ENCODE results near the gene ZNF30.
A peak's percentile ranks its signal among the peaks of the same experiment; 100 is the strongest.
"Not testable (repeated sequence)": the region's sequence is repeated elsewhere in the genome, so short reads cannot be mapped to it uniquely, and the experiment has no call there.

The ZNF30 gene

DNA sequence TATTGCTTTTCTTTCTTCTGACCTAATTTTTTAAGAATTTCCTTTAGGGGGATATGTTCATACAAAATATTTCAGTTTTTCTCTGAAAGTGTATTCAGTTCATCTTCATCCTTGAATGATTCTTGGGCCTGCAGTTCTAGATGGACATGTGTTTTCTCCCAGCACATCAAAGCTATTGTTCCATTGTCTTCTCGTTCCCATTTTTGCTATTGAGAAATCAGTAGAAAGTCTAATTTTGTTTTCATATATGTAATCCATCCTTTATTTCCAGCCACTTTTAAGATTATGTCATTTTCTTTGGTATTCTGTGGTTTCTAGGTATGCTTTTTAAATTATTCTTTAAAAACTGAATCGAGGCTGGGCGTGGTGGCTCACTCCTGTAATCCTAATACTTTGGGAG, 57.6 kb downstream of the ZNF30 start:
- Histone ChIP-seq H3K4me1 (ENCODE audit: control insufficient read depth in 5 of 5, insufficient read depth in 5 of 5, low read length in 5 of 5) (peaks cover 1 to 16% (median 11%) of the 10 kb centered on the region in 5 donors), H3K9ac (ENCODE audit: low read length in 5 of 5) (peak overlapping the region in 1 of 5 donors; percentile 17), H3K27me3 (ENCODE audit: control insufficient read depth in 5 of 5, insufficient read depth in 4 of 5, low read length in 5 of 5) (no peaks in the 10 kb centered on the region), H3K9me3 (ENCODE audit: control insufficient read depth in 5 of 5, low read length in 5 of 5) (no peaks in the 10 kb centered on the region), H3K27ac (ENCODE audit: low read depth, low read length) (no peak overlapping the region), H3K36me3 (ENCODE audit: control insufficient read depth in 5 of 5, insufficient read depth in 5 of 5, low read length in 5 of 5) (no peaks in the 10 kb centered on the region), H3K4me3 (ENCODE audit: low read depth in 1 of 5, low read length in 5 of 5) (no peak overlapping the region)

DNA sequence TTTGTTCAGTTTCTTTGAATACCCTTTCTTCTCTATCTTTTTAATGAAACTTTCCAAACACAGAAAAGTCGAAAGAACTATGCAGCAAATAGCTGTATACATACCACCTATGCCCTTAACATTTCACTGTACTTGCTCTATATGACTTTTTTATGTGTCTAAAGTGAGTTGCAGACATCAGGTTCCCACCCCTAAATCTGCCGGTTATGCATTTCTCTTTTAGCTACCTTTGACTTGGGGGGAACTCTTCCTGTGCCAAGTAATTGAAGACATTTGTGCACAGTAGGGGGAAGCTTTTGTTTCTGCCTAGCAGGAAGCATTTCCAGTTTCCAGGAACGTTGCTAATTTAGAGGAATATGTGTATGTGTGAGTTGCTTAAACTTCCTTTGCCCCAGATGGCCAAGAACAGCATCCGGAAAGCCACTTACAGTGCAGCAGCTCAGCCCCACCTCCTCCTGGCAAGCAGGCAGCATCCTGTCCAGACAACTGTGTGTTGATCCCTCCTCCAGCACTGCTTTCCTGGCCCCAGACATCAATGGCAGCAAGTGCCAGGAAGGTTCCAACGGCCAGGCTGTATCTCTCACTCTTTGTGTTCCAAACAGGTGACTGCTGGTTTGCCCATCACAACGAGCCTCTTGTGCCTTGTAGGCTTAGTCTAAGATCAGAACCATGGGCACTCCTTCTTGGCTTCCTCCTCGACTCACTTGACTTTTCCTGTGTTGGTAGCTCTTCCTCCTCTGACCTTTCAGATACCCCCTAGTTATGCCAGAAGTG, 58.7 kb downstream of the ZNF30 start:
- peaks cover 1 to 16% (median 11%) of the 10 kb centered on the region in 5 donors for H3K4me1 ChIP-seq (ENCODE audit: control insufficient read depth in 5 of 5, insufficient read depth in 5 of 5, low read length in 5 of 5)
- H3K27ac ChIP-seq (ENCODE audit: low read depth, low read length), result peak overlapping the region; percentile 73
- H3K9me3 ChIP-seq (ENCODE audit: control insufficient read depth in 5 of 5, low read length in 5 of 5), result no peaks in the 10 kb centered on the region
- H3K4me3 ChIP-seq (ENCODE audit: low read depth in 1 of 5, low read length in 5 of 5), result peak overlapping the region in 4 of 5 donors; percentile 6 to 28 (median 16)
- H3K27me3 ChIP-seq (ENCODE audit: control insufficient read depth in 5 of 5, insufficient read depth in 4 of 5, low read length in 5 of 5), result no peaks in the 10 kb centered on the region
- H3K36me3 ChIP-seq (ENCODE audit: control insufficient read depth in 5 of 5, insufficient read depth in 5 of 5, low read length in 5 of 5), result no peaks in the 10 kb centered on the region
- H3K9ac ChIP-seq (ENCODE audit: low read length in 5 of 5), result peak overlapping the region in 1 of 5 donors; percentile 49

DNA sequence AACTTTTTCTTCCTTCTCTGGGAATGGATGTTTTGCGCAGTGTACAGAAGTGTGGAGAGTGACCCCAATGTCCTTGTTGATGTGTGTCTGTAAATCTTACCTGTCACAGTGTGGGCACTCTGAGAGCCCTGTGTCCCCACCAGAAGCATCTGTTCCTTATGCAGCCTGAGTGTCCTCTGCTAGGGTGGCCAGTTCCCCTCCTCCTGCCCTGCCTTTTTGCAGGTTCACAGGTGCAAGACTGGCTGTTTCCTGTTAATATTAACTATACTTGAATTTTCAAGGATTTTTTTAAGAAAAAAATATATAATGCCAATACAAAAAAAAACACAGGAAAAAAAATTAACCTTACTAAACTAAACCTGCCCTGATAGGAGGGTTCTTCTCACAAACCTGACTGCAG, 61.4 kb downstream of the ZNF30 start:
- Histone ChIP-seq H3K4me3 (ENCODE audit: low read depth in 1 of 5, low read length in 5 of 5) (no peak overlapping the region), H3K4me1 (ENCODE audit: control insufficient read depth in 5 of 5, insufficient read depth in 5 of 5, low read length in 5 of 5) (peaks cover 1 to 16% (median 11%) of the 10 kb centered on the region in 5 donors), H3K27me3 (ENCODE audit: control insufficient read depth in 5 of 5, insufficient read depth in 4 of 5, low read length in 5 of 5) (no peaks in the 10 kb centered on the region), H3K36me3 (ENCODE audit: control insufficient read depth in 5 of 5, insufficient read depth in 5 of 5, low read length in 5 of 5) (no peaks in the 10 kb centered on the region), H3K27ac (ENCODE audit: low read depth, low read length) (no peak overlapping the region), H3K9ac (ENCODE audit: low read length in 5 of 5) (no peak overlapping the region), H3K9me3 (ENCODE audit: control insufficient read depth in 5 of 5, low read length in 5 of 5) (no peaks in the 10 kb centered on the region)

DNA sequence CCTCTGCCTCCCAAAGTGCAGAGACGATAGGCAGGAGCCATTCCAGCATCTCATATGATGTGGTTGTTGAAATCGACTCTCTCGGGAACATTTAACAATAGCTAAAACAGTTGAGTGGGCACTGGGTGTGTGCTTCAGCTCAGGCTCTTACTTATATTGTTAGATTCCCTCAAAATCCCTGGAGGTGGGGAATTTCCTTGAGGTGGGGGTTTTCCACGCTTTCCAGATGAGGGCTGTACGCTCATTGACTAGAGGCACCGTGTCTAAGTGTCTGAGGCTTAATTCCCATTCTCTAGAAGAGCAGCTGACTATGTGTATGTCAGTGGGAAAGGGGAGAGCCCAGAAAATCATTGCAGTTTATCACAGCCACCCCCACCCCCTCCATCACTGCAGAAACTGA, 62.6 kb downstream of the ZNF30 start:
- peaks cover 1 to 19% (median 14%) of the 10 kb centered on the region in 5 donors for H3K4me1 ChIP-seq (ENCODE audit: control insufficient read depth in 5 of 5, insufficient read depth in 5 of 5, low read length in 5 of 5)
- no peak overlapping the region for H3K27ac ChIP-seq (ENCODE audit: low read depth, low read length)
- H3K9me3 ChIP-seq (ENCODE audit: control insufficient read depth in 5 of 5, low read length in 5 of 5), result no peaks in the 10 kb centered on the region
- no peaks in the 10 kb centered on the region for H3K27me3 ChIP-seq (ENCODE audit: control insufficient read depth in 5 of 5, insufficient read depth in 4 of 5, low read length in 5 of 5)
- no peak overlapping the region for H3K9ac ChIP-seq (ENCODE audit: low read length in 5 of 5)
- H3K4me3 ChIP-seq (ENCODE audit: low read depth in 1 of 5, low read length in 5 of 5), result no peak overlapping the region
- H3K36me3 ChIP-seq (ENCODE audit: control insufficient read depth in 5 of 5, insufficient read depth in 5 of 5, low read length in 5 of 5), result no peaks in the 10 kb centered on the region

DNA sequence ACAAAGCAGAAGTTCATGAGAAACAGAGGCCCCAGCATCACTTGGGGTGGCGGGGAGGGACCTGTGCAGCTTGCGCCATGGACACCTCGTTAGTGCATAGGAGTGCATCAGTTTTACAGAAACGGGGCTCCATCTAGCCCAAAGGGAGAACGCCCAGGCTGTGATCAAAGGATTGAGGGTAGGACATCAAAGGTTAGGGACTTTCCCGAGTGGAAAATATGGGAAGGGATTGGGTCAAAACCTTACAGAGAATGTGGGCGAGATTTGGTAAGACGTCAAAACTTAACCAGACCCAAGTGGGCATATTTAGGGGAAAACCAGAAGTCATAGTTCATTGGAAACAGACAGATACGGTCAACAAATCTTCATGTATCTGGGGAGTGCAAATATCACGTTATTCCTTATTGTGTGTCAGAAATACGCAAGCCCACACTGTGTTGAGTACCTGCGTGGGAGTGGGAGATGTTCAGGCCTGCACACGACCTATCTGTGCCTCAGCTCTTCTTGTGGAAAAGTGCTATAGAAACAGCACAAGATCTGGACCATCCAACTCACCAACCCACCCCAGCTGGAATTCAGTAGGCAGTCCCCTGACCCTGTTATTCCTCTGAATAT, 64.0 kb downstream of the ZNF30 start:
- H3K9me3 ChIP-seq (ENCODE audit: control insufficient read depth in 5 of 5, low read length in 5 of 5), result no peaks in the 10 kb centered on the region
- no peak overlapping the region for H3K9ac ChIP-seq (ENCODE audit: low read length in 5 of 5)
- H3K36me3 ChIP-seq (ENCODE audit: control insufficient read depth in 5 of 5, insufficient read depth in 5 of 5, low read length in 5 of 5), result no peaks in the 10 kb centered on the region
- no peaks in the 10 kb centered on the region for H3K27me3 ChIP-seq (ENCODE audit: control insufficient read depth in 5 of 5, insufficient read depth in 4 of 5, low read length in 5 of 5)
- H3K27ac ChIP-seq (ENCODE audit: low read depth, low read length), result no peak overlapping the region
- peaks cover 0 to 24% (median 3%) of the 10 kb centered on the region in 5 donors for H3K4me1 ChIP-seq (ENCODE audit: control insufficient read depth in 5 of 5, insufficient read depth in 5 of 5, low read length in 5 of 5)
- H3K4me3 ChIP-seq (ENCODE audit: low read depth in 1 of 5, low read length in 5 of 5), result no peak overlapping the region

DNA sequence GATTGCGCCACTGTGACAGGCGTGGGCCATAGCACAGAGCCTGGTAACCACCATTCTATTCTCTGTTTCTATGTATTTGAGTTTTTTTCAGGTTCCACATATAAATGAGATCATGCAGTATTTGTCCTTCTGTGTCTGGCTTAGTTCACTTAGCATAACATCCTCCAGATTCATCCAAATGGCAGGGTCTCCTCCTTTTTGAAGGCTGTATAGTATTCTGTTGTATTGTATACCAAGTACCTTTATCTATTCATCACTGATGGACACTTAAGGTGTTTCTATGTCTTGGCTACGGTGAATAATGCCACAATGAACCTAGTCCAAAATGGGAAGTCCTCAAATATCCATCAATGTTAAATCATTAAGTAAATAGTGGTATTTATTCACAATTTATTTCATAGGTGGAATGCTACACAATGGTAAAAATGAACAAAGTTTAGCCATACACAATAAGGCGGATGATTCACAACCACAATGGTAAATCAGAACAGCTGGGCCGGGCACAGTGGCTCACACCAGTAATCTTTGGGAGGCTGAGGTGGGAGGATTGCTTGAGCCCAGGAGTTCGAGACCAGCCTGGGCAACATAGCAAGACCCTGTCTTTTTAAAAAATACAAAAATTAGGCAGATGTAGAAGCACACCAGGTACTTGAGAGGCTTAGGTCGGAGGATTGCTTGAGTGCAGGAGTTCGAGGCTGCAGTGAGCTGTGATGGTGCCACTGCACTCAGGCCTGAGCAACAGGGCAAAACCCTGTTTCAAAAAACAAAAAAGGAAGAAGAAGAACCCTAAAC, 65.0 kb downstream of the ZNF30 start:
- peaks cover 0 to 30% (median 0%) of the 10 kb centered on the region in 5 donors for H3K4me1 ChIP-seq (ENCODE audit: control insufficient read depth in 5 of 5, insufficient read depth in 5 of 5, low read length in 5 of 5)
- no peak overlapping the region for H3K9ac ChIP-seq (ENCODE audit: low read length in 5 of 5)
- no peak overlapping the region for H3K27ac ChIP-seq (ENCODE audit: low read depth, low read length)

DNA sequence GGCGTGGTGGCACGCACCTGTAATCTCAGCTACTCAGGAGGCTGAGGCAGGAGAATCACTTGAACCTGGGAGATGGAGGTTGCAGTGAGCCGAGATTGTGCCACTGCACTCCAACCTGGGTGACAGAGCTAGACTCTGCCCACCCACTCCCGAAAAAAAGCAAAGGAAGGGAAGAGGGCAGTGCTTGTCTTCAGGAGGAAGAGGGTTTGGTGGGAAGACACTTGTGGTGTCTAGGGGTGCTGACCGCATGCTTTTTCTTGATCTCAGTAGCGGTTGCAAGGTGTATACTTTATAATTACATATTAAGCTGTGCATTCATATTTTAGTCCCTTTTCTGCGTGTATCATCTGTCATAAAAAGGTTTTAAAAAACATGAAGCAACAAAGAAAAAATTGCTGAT, 65.9 kb downstream of the ZNF30 start:
- peaks cover 0 to 38% (median 6%) of the 10 kb centered on the region in 5 donors for H3K4me1 ChIP-seq (ENCODE audit: control insufficient read depth in 5 of 5, insufficient read depth in 5 of 5, low read length in 5 of 5)
- H3K9me3 ChIP-seq (ENCODE audit: control insufficient read depth in 5 of 5, low read length in 5 of 5); H3K4me3 ChIP-seq (ENCODE audit: low read depth in 1 of 5, low read length in 5 of 5); H3K27ac ChIP-seq (ENCODE audit: low read depth, low read length); H3K36me3 ChIP-seq (ENCODE audit: control insufficient read depth in 5 of 5, insufficient read depth in 5 of 5, low read length in 5 of 5); H3K9ac ChIP-seq (ENCODE audit: low read length in 5 of 5); H3K27me3 ChIP-seq (ENCODE audit: control insufficient read depth in 5 of 5, insufficient read depth in 4 of 5, low read length in 5 of 5): not testable (repeated sequence)

More for the DNA sequence above, 65.0 kb downstream of the ZNF30 start:
- H3K9me3 ChIP-seq (ENCODE audit: control insufficient read depth in 5 of 5, low read length in 5 of 5), result no peaks in the 10 kb centered on the region
- no peaks in the 10 kb centered on the region for H3K27me3 ChIP-seq (ENCODE audit: control insufficient read depth in 5 of 5, insufficient read depth in 4 of 5, low read length in 5 of 5)
- no peaks in the 10 kb centered on the region for H3K36me3 ChIP-seq (ENCODE audit: control insufficient read depth in 5 of 5, insufficient read depth in 5 of 5, low read length in 5 of 5)
- H3K4me3 ChIP-seq (ENCODE audit: low read depth in 1 of 5, low read length in 5 of 5), result no peak overlapping the region

DNA sequence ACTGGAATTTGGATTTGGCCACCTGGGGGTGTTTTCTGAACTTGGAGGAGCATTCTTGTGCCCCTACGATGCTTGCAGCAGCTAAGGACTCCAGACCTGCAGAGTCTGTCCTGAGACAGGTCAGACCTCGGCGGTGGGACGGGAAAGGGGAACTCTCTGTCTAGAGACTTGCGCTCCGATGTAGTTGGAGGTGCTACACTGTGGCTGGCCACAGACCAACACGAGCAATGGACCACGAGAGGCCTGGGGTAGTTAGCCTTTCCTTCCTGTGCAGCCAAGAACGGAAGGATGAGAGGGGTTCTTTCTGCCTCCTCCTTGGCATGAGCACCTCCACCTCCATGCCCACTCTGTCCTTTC, 67.6 kb downstream of the ZNF30 start:
- H3K36me3 ChIP-seq (ENCODE audit: control insufficient read depth in 5 of 5, insufficient read depth in 5 of 5, low read length in 5 of 5), result no peaks in the 10 kb centered on the region
- H3K27me3 ChIP-seq (ENCODE audit: control insufficient read depth in 5 of 5, insufficient read depth in 4 of 5, low read length in 5 of 5), result no peaks in the 10 kb centered on the region
- peak overlapping the region; percentile 79 for H3K27ac ChIP-seq (ENCODE audit: low read depth, low read length)
- H3K9ac ChIP-seq (ENCODE audit: low read length in 5 of 5), result peak overlapping the region in 1 of 5 donors; percentile 14
- H3K4me3 ChIP-seq (ENCODE audit: low read depth in 1 of 5, low read length in 5 of 5), result no peak overlapping the region
- H3K4me1 ChIP-seq (ENCODE audit: control insufficient read depth in 5 of 5, insufficient read depth in 5 of 5, low read length in 5 of 5), result peaks cover 3 to 52% (median 12%) of the 10 kb centered on the region in 5 donors
- no peaks in the 10 kb centered on the region for H3K9me3 ChIP-seq (ENCODE audit: control insufficient read depth in 5 of 5, low read length in 5 of 5)
